Activated gamma-delta T cell treated with anti-CD3 and anti-CD28 coated beads, Interleukin-2, amount 50 U/mL, for 16 hours (primary cell): ENCODE data around the gene STARD7.
"Not testable (repeated sequence)": the region's sequence is repeated elsewhere in the genome, so short reads cannot be mapped to it uniquely, and the experiment has no call there.

Source experiments
- DNase-seq: peaks from one replicate; pipeline ENCODE4 v3.0.0-alpha.2; 2020; ENCODE audit warnings: low read depth

STARD7 gene

DNA sequence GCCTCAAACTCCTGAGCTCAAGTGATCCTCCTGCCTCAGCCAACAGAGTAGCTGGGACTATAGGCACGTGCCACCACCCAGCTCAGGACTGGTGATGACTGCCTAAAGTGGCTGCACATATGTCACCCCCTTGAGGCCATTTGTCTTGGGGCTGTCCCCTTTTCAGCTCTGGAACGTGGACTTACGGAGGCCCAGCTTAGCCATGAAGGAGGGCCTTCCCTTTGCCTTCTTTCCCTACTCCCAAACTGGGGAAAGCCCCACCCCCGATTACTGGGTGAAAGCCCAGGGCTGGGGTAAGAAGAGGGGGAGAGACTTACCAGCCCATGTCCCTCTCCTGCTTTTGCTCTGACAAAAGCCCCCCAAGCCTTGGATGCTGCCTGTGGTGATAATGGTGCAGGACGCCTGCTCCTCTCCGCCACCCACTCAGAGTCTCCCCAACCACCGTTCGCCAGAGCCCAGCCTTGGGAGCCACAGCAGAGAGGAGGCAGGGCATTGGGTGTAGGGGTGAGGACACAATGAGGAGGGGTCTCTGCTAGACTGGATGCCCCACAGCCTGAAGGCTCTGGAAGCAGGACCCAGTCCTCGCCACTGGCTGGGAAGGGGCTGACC lies 60.9 kb downstream of the STARD7 start:
- DNase-seq, result no peak

DNA sequence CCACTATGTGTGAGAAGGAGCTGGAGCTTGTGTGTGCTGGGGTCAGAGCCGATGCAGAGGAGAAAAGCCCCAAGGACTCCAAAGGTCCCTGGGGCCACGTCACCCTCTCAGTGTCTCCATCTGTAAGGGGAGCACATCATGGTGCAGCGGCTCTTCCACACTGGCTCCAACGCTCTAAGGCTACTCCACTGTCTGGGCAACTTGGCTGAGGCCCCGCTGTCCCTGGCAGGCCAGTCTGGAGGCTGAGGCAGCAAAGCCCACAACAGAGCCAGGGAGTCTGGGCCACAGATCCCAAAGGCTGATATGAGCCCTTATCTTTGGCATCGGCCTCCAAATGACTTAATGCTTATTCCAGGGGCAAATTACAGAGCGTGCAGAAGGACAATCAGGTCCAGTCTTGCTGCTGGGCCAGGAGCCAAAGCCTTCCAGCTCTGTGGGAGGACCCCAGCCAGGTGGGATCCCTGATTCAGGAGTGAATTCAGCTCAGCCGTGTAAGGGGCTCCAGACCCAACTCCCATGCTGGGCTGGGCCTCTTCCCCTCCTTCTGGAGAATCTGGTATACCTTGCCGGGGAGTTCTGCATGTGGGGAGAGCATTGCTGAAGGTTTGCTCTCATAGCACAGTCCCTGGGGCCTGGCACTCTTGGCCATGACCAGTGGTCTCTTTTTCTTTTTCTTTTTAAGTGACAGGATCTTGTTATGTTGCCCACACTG lies 61.6 kb downstream of the STARD7 start:
- DNase-seq, result no peak

DNA sequence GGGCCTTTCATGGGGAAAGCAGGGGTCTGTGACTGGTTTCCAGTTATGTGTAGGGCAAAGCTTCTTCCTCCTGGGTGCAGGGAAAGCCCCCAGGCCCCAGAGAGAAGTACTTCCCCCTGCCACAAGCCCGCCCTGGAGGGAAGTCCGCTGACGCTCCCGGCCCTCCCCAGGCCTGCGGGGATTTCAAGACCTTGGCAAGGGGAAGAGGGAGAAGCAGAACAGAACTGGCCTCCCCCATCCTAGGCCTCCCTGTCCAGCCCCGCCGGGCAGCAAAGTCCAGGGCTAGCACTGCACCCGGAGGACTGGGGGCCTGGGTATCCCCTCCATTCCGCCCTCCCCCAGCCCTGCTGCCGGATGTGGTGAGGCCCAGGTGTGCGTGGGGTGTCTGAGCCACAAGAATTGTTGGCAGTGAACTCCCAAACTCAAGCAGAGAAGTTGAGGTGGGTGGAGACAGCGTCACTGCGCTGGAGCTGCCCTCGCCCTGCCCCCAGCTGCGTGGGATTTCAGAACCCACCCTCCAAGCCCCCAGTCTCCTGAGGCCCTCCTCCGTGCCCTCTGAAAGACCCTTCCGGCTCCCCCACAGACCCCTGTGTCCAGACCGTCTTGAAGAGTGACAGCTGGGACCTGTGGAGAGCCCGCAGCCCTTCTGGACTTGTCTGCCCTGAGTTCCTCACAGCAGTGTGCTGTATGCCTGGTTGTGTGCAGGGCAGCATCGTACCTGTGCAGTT lies 62.3 kb downstream of the STARD7 start:
- DNase-seq, result peak; percentile 88

DNA sequence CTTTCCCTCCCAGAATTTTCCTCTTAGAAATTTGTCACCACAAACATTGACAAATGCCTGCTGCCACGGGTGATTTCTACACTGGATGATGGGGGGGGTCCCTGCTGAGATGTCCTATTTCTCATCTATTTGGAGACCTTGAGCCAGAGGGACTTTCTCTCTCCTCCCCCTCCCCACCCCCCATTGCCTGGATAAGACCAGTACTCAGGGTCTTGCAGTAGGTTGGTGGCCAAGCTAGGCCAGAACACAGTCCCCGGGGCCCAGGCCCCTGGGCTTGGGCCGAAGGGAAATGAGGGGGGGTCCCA lies 62.8 kb downstream of the STARD7 start:
- no peak for DNase-seq

DNA sequence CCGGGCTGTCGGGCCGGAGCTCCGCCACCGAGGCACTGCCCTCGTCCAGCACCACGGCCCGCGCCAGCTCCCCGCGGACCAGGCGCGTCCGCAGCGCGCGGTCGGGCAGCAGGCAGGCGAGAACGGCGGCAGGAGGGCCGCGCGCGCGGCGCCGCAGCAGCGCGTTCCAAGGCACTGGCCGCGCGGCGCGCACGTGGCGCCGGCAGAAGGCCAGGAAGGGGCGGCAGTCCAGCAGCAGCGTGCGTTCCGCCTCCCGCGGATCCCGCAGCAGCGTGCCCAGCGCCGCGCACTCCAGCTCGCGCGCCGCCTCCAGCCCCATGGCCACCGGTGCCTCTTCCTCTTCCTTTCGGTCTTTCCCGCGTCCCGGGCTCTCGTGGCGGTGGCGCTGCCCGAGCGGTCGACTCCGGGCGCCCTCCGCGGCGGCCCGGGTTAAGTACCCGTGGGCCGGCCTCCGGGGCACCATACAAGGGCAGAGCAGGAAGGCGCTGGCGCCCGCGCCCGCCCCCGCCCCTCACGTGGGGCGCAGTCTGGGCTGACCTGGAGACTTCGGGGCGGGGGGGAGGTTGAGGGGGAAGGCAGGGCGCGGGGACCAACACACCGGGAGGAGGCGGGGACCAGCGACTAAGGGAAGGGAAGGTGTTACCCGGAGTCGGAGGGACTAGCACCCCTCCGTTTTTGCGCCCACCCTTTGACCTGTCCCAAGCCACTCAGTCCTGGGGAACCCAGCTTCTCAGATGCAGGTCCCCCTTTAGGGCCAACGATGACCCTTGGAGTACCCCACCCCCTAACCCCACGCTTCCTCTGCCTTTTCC lies 63.4 kb downstream of the STARD7 start, which contains the start of gene DUSP2:
Gene DUSP2, minus strand, starts transcription at position 405 of the 812 bp plus-strand sequence. Its CDS starts 86 bp downstream, at position 319.
- DNase-seq, result peak; percentile 85

DNA sequence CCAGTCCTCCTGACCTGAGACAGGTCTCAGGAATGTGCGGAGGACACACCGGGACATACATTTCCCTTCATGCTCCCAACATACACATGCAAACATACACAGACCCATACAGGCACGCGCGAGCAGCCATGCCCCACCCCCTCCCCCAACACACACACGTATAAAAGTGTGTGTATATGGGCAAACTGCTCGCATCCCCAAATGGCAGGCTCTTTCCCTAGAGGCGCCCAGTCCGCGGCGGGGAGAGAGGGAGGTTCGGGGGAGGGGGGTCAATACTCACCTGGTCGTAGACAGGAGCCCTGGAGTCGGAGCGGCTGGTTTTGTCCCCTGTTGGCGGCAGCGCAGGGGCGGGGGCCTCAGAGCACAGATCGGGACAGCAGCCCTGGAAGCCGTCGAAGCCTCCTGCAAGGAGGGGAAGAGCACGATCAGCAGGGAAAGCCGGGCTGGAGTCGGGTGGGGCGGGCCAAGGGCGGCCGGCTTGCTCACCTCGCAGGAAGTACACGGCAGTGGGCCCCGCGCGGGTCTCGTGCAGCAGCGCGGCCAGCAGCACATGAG lies 64.1 kb downstream of the STARD7 start:
- peak; percentile 37 for DNase-seq

DNA sequence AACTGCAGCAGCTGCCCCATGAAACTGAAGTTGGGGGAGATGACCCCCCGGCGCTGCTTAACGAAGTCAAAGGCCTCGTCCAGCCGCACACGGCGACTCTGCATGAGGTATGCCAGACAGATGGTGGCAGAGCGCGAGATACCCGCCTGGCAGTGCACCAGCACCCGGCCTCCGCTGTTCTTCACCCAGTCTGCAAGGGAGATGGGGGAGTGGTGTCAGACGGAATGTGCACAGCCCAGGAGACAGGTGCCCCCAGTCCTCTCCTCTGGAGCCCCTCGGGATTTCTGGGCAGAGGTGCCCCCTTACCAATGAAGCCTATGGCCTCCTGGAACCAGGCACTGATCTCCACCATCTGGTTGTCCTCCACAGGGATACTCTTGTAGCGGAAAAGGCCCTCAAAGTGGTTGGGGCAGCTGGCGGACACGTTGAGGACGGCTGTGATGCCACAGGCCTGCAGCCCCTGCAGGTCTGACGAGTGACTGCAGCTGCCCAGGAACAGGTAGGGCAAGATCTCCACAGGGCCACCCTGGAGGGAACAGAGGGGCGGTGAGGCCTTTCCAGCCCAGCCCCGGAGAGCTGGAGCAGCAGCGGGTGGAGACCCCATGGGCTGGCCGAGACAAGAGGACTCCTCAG lies 64.7 kb downstream of the STARD7 start:
- DNase-seq, result no peak

DNA sequence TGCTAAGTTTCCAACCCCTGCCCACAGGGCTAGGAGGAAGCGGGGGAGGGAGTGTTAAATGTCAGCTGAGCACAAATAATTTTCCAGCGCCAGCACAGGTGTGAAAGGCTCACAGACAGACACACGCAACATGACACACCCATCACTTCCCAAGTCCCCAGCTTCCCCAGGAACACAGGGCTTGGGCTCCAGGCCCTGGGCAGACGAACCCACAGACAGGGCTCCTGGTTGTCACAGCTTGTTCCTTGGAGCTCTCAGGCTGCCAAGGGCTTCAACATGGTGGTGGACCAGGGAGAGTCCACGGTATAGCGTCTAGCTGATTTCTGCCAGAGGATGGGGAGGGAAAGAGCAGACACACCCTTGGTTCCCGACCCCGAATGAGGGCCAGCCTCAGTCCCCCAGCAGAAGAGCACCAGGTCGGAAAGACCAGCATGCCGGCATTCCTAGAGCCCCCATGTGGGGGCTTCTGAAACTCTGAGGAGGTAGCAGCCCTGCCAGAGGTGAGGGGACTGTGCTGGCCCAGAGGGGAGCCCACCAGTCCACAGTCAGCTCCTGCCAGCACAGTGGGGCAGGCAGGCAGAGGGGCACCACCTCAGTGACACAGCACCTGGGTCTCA lies 65.3 kb downstream of the STARD7 start:
- peak; percentile 36 for DNase-seq

DNA sequence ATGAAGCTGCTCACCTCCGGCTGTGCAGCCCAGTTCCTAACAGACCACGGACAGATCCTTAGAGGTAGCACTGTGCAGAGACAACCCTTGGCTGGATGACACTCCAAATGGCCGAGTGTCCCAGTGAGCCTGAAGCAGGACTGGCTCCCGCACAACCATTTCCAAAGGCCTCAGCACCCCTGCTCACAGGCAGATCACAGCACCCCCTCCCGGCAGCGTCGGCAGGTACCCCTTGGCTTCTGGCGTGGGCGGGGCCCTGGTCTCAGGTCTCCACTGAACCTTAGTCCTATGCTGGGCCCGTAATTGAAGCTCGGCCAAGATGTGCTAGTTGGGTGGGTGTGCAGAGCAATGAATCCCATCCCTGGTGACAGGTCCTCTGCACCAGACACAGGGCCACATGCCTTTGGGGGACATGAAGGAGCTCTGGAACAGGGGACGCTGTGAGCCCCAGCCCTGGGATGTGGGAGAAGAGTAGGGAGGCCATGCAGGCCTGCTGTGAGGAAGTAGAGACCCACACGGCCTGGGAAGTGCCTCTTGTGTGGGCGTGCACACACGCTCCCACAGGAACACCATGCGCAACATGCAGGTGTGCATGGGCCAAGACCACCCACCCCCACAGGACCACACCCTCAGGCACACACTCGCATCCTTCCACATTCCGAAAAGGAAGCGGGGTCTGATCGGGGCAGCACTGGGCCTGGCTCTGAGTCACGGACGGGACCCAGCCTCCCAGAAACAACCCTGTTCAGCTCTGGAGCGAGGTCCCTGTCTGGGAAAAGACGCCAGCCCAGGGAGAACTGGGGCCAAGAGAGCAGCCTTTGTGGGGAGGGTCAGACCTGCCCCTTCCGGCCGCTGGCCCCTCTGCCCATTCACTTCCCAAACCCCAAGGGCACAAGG lies 66.2 kb downstream of the STARD7 start:
- DNase-seq, result peak; percentile 60

DNA sequence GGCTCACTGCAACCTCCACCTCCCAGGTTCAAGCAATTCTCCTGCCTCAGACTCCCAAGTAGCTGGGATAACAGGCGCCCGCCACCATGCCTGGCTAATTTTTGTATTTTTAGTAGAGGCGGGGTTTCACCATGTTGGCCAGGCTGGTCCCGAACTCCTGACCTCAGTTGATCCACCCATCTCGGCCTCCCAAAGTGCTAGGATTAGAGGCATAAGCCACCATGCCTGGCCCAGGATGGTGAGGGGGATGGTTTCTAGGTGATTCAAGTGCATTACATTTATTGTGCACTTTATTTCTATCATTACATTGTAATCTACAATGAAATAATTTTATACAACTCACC lies 67.0 kb downstream of the STARD7 start:
- DNase-seq, result not testable (repeated sequence)

DNA sequence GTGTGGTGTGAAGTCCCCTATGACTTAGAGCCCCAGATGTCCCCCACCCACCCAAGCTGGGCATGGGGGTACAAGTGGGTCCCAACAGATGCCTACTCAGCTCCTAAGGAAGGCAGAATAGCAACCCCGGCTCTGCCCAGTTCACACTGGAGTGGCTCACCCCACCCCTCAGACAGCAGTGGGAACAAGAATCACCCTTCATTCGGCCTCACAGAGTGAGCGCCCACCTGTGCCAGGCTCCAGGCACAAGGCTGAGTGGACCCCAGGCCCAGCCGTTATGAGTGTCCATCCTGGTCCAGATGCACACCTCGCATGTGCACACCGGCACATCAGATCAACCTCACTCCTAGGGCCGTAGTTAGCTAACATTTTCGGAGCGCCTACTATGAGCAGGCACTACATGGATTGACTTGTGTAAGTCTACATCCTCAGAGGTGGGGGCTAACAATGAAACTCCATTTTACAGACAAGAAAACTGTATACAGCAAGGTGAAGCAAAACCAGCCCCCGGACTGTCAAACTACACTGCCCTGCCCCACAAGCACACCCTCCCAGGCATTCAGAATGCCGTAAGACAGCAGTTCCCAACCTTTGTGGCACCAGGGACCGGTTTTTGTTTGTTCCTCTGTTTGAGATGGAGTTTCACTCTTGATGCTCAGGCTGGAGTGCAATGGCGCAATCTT lies 67.5 kb downstream of the STARD7 start:
- DNase-seq, result no peak

DNA sequence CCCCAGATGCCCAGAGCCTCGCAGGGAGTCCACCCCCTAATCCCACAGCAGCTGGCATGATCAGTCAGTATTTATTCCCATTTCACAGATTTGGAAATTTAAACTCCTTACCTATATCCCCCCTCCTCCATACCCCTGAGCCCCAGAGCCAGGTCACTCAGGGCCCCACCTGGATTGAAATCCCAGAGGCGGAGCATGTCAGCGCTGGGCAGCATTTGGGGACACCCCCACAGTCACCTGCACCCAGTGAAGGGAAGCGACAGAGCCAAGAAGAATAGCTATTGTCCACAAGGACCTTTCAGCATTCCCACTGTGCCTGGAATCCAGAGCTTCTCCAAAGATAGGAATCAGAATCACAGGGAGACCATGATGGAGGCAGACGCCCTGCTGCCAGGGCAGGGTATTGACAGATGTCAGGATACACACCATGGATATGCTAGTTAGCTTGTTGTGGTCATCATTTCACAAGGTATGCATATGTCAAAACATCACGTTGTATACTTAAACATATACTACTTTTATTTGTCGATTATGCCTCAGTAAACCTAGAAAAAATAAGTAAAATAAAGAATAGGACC lies 69.4 kb downstream of the STARD7 start:
- DNase-seq, result no peak

DNA sequence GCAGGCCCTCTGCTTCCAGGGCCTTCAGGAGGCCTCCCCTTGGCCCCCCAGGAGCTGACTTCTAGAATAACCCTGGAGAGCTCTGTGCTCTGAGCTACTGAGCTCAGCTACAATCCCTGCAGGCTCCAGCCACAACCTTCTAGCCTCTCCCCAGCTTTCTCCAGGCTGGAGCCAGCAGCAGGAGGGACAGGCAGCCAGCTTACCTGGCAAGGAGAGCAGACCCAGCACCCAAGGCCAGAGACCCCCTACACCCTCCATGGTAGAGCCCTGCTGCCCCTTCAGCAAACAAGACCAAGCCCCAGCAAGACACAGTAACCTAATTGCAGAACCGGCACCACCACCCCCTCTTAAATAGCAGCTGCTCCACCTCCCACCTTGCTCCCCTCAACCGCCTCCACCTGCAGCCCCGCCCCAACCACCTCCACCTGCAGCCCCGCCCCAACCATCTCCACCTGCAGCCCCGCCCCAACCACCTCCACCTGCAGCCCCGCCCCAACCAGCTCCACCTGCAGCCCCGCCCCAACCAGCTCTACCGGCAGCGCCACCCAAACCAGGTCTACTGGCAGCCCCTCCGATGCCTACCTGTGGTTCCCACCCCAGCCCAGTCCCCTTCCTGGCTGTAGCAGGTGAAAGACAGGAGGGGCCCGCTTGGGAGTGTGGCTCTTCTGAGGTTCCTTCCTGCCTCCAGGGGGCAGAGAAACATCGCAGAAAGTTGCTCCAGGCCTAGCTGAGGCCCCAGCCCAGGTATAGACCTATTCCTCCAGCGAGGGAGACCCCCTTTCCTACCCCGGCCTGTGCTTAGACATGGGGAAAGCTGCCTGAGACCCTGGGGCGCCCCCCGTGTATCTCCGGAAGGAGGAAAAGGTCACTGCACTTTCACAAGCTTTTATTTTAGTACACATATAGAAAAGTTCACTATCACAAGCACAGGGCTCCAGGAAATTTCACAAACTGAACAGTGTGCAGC lies 70.2 kb downstream of the STARD7 start, which contains the start of gene ASTL:
Gene ASTL, minus strand, starts transcription at position 324 of the 967 bp plus-strand sequence. Its CDS starts 66 bp downstream, at position 258.
- DNase-seq, result peak; percentile 40

DNA sequence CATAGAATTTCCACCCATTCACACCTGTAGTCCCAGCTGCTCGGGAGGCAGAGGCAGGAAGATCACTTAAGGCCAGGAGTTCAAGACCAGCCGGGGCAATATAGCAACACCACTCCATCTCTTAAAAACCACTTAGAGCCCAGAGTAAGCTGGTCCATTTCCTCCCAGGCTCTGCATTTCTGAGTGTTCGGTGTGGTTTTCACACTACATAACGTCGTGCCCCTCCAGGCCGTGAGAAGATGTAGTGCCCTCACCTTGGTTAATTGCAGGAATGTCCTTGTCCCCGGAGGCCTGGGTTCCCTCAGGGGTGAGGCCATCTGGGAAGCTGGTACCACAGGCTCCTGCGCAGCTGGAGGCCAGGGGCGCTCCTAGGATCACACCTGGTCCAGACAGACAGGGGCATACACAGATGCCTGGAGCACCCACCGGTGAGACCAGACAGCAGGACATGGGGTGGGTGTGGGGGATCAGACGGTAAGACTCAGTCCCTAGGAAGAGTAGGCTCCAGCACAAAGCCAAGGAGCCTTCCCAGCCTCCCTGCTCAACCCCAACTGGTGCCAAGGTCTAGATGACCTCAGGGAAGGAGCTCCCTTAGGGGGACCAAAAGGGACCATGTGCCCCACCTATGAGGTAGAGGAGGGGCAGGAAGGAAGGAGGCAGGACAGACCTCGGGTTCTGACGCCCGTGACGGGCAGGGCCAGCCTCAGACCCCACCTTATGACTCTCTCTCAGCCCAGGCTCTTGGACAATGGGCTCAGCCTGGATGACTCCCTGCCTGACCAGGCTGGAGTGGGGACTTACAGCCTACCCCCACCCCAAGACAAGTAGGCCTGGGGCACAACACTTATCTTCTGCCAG lies 71.1 kb downstream of the STARD7 start:
- DNase-seq, result no peak

DNA sequence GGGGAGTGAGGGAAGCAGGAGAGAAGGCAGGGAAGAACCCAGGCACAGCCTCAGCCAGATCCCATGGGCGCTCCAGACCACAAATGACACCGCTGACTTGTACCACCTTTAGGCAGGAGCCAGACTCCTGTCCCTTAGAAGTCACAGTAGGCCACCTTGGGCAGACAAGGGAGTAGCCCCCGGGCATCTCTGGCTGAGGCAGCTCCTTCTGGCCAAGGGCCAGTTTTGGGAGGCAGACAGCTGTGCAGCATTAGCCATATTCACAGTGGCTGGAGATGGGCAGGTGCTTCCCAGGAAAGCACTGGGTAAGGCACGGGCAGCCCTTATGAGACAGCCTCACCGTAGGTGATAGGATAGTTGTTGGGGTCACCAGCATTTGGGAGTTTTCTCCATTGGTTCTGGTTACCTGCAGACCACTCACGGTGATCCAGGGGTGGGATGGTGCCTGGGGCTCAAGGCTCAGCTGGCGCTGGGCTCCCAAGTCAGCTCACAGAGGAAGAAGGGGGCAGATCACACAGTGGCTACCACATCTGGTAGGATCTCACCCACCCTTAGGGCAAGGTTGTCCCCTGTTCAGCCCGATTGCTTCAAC lies 72.4 kb downstream of the STARD7 start:
- no peak for DNase-seq

DNA sequence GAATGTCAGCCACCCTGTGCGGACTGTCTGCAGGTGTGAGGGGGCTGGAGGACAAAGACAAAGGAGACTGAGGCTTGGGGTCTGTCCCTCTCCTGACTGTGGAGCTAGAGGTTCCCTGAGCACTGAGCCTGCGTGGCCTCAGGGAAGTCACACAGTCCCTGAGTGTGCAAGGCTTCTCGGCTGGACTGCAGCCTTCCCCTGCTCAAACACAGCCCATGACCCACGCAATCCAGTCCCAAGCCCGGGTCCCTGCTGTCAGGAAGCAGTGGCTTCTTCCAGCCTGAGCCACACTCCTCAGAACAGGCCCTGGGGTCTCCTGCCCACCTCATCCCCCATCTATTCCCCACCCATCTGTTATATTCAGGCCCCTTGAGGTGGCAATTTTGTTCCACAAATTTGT lies 73.0 kb downstream of the STARD7 start:
- DNase-seq, result no peak

DNA sequence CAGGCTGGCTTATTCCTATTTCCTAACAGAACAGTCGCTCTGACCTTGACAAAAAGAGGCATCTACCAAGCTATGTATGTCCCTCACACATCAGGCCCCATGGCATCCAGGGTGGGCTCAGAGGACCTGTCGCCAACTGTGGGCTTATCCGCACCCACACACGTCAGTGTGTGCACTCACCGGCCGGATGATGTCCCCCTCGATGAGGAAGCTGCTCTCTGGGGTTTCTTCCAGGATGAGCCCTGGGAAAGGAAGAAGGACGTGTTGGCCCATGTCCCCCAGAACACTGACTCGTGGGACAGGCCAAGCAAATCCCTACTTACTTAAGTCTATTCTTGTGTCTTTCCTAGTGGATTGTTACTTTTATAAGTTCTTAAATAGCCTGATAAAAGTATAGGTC lies 73.5 kb downstream of the STARD7 start:
- no peak for DNase-seq
